HepG2 (cell line): Measurements from ENCODE around the gene ATP4B. TPM values are rescaled to one million over a fixed set of nuclear protein-coding genes. Genes with fewer than 3 reads are reported as not detected.

Source experiments
- ATAC-seq: fragments of 200-7000 bp; cut with Tn5 transposase; 3 replicates; pipeline ENCODE4 v1.9.1; 2020; ENCODE audit warnings: mild to moderate bottlenecking, moderate library complexity
- BruUV-seq: library from RNA; stranded (reverse); fragments of 400-500 nt; replicated peaks from 2 replicates; lab custom pipeline; 2021; lab: Mats Ljungman, UMichigan
- CTCF ChIA-PET: fragments of 300-600 bp; formaldehyde crosslinking; extraction: SDS; loops from one replicate; lab custom pipeline; 2021; ENCODE audit warnings: low total read pairs, inconsistent platforms, low intra/inter-chr PET ratio; lab: Yijun Ruan, JAX
- POLR2A ChIA-PET: fragments of 350-600 bp; sonication (Branson Sonifier 250); formaldehyde crosslinking; loops from one replicate; lab custom pipeline; 2020; ENCODE audit warnings: antibody characterized with exemption, inconsistent platforms; lab: Yijun Ruan, JAX
- DNase-seq: peaks from one replicate; pipeline ENCODE4 v3.0.0-alpha.2; 2015; ENCODE audit warnings: low spot score
- FAIRE-seq: peaks from 3 replicates; lab custom pipeline; 2011; peaks lifted over from hg19 to GRCh38; lab: Jason Lieb, UNC
- H2AFZ ChIP-seq: one replicate; pipeline ENCODE4 v1.6.1; 2011; ENCODE audit warnings: low read length, inconsistent platforms
- H3K27ac ChIP-seq: fragments of 300-600 bp; 3 replicates; pipeline ENCODE4 v1.8.0; 2011; ENCODE audit warnings: mixed run types, mild to moderate bottlenecking, mixed read lengths, low read length, inconsistent platforms; ENCODE audit not compliant: insufficient read depth; ENCODE audit errors: extremely low read length
- H3K27me3 ChIP-seq, 2 experiments: fragments of 200-600 bp in 1 of 2; 2 replicates in 1 of 2; 3 replicates in 1 of 2; pipeline versions ENCODE4 v1.6.0 to v1.8.0; 2011; ENCODE audit warnings: low read length in 2 of 2, mild to moderate bottlenecking in 2 of 2, moderate library complexity in 2 of 2, inconsistent platforms in 1 of 2; ENCODE audit not compliant: insufficient read depth in 2 of 2, control insufficient read depth in 1 of 2
- H3K36me3 ChIP-seq, 2 experiments: fragments of 200-600 bp in 1 of 2; replicated peaks in 1 of 2; 2 replicates in 1 of 2; 3 replicates in 1 of 2; pipeline versions ENCODE4 v1.5.1 to v1.8.0; 2011; ENCODE audit warnings: low read length in 2 of 2, inconsistent platforms in 1 of 2; ENCODE audit not compliant: insufficient read depth in 2 of 2, control insufficient read depth in 1 of 2
- H3K4me1 ChIP-seq: 2 replicates; pipeline ENCODE4 v1.5.1; 2012; ENCODE audit warnings: low read length, inconsistent platforms; ENCODE audit not compliant: insufficient read depth
- H3K4me2 ChIP-seq: 2 replicates; pipeline ENCODE4 v1.6.0; 2011; ENCODE audit warnings: low read depth, low read length, inconsistent platforms
- H3K4me3 ChIP-seq, 3 experiments: fragments of 200-600 bp in 1 of 3; sonication (generic), shearing (Covaris generic) in 1 of 3; replicated peaks in 1 of 3; 2 replicates each; pipeline ENCODE4 v1.5.1; 2011 to 2016; ENCODE audit warnings: low read length in 3 of 3, inconsistent platforms in 2 of 3, low read depth in 2 of 3, mild to moderate bottlenecking in 2 of 3, control low read depth in 1 of 3, mixed read lengths in 1 of 3; ENCODE audit not compliant: insufficient read depth in 1 of 3
- H3K79me2 ChIP-seq: one replicate; pipeline ENCODE4 v1.6.1; 2011; ENCODE audit warnings: low read length, inconsistent platforms; ENCODE audit not compliant: insufficient read depth
- H3K9ac ChIP-seq: 2 replicates; pipeline ENCODE4 v1.6.0; 2011; ENCODE audit warnings: mild to moderate bottlenecking, low read depth, low read length, inconsistent platforms; ENCODE audit not compliant: insufficient read depth
- H3K9me3 ChIP-seq: 2 replicates; pipeline ENCODE4 v1.5.1; 2012; ENCODE audit warnings: mild to moderate bottlenecking, low read length
- H4K20me1 ChIP-seq: 2 replicates; pipeline ENCODE4 v1.6.0; 2011; ENCODE audit warnings: inconsistent platforms, mild to moderate bottlenecking, low read length, moderate library complexity; ENCODE audit not compliant: insufficient read depth
- KLF16 ChIP-seq, 2 experiments: sonication (generic) in 1 of 2; formaldehyde crosslinking in 1 of 2; IDR thresholded peaks; 2 replicates each; pipeline versions ENCODE4 v1.6.1 to v1.8.0; 2016 to 2023; ENCODE audit warnings: missing genetic modification reagents in 2 of 2, missing compliant biosample characterization in 1 of 2
- NFE2 ChIP-seq: sonication (generic); formaldehyde crosslinking; IDR thresholded peaks from 2 replicates; pipeline ENCODE4 v1.4.0; 2020; ENCODE audit warnings: missing genetic modification reagents
- PREB ChIP-seq: sonication (generic); formaldehyde crosslinking; IDR thresholded peaks from 2 replicates; pipeline ENCODE4 v1.4.0; 2020; ENCODE audit warnings: missing genetic modification reagents
- TMF1 ChIP-seq: sonication (generic); formaldehyde crosslinking; IDR thresholded peaks from 2 replicates; pipeline ENCODE4 v1.8.1; 2022; ENCODE audit warnings: low read depth, missing genetic modification reagents
- WIZ ChIP-seq: sonication (generic); formaldehyde crosslinking; IDR thresholded peaks from 2 replicates; pipeline ENCODE4 v1.5.1; 2020; ENCODE audit warnings: mild to moderate bottlenecking, missing genetic modification reagents
- ZC3H4 ChIP-seq: sonication (generic); formaldehyde crosslinking; IDR thresholded peaks from 2 replicates; pipeline ENCODE4 v1.4.0; 2020; ENCODE audit warnings: missing genetic modification reagents, borderline replicate concordance
- ZNF329 ChIP-seq: sonication (generic); formaldehyde crosslinking; IDR thresholded peaks from 2 replicates; pipeline ENCODE4 v1.9.0; 2021; ENCODE audit warnings: low read depth, mild to moderate bottlenecking, missing genetic modification reagents
- ZNF615 ChIP-seq: sonication (generic); formaldehyde crosslinking; IDR thresholded peaks from 2 replicates; pipeline ENCODE4 v1.5.0; 2020; ENCODE audit warnings: mild to moderate bottlenecking, missing genetic modification reagents, borderline replicate concordance
- whole genome bisulfite sequencing: methylation state at CpG from one replicate; pipeline ENCODE4 v1.1.6; 2017; ENCODE audit warnings: low lambda C conversion rate; 5-methylcytosine and 5-hydroxymethylcytosine counted together
- in situ Hi-C: cut with HindIII; loops from 2 replicates; pipeline ENCODE4 v1.10.0; 2017; ENCODE audit warnings: low pct_unique_long_range_greater_than_20kb; ENCODE audit not compliant: extremely low pct_ligation_motif_present
- intact Hi-C: fragments of 100-400 bp; cut with micrococcal nuclease; formaldehyde crosslinking; loops from one replicate; pipeline ENCODE4 v1.10.0; 2022; ENCODE audit not compliant: unreplicated experiment
- polyA plus RNA-seq, 8 experiments: library from polyadenylated mRNA; depleted of rRNA in 3 of 8; stranded (reverse) in 7 of 8; unstranded in 1 of 8; fragments of >200 nt; fragmentation: Illumina TruSeq in 4 of 8; extraction: Trizol in 4 of 8; gene quantifications; 2 replicates each; pipeline versions ENCODE4 v1.2.1 to v1.2.3, GENCODE V29; 2011 to 2016; ENCODE audit warnings: low read depth in 4 of 8, missing spikeins in 1 of 8, mixed read lengths in 1 of 8; ENCODE audit not compliant: insufficient read depth in 1 of 8
- total RNA-seq, 5 experiments: library from RNA; depleted of rRNA; stranded (reverse); fragments of >200 nt; fragmentation: Illumina TruSeq; extraction: Trizol; gene quantifications; 2 replicates each; pipeline ENCODE4 v1.2.3, GENCODE V29; 2016; ENCODE audit warnings: low read depth in 1 of 5
- TF ChIP-seq, protein P1 (sequence below): sonication (generic); formaldehyde crosslinking; IDR thresholded peaks from 2 replicates; pipeline ENCODE4 v1.5.0; 2020; ENCODE audit warnings: mild to moderate bottlenecking, missing genetic modification reagents
- TF ChIP-seq, protein P2 (sequence below): sonication (generic); formaldehyde crosslinking; conservative IDR thresholded peaks from 2 replicates; pipeline ENCODE4 v1.8.0; 2022; ENCODE audit warnings: mild to moderate bottlenecking, moderate library complexity, missing genetic modification reagents

ATP4B gene
- total and polyA plus RNA-seq, 2 of the 13 experiments (the other 11 are each of a cell fraction or from before 2014, with no cell fraction given), result not detected

DNA sequence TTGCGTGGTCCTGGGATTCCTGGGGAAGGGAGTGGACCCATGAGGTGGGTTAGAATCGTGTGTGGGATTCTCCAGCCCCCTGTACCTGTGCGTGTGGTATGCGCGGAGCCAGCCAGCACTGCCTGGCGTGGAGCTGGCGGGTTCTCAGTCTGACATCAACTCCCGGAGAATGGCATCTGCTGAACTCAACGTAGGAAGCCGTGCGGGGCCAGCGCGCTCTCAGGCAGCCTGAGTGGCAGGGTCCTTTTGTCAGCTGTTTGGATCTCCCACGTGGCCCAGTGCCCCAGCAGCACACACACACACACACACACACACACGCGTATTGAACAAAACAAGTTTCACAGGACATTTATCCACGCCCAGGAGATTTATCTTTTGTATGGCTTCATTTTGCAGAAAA, 28.1 kb downstream of the ATP4B start:
- no peak overlapping the region for H3K9ac ChIP-seq
- H3K9me3 ChIP-seq, result no peaks in the 10 kb centered on the region
- no peak overlapping the region for H3K27ac ChIP-seq
- no peaks in the 10 kb centered on the region for H3K4me1 ChIP-seq
- ChIA-PET CTCF (no interaction called here), POLR2A (no interaction called here)
- 97% methylated on average over 15 of the region's 17 CpGs for WGBS
- H4K20me1 ChIP-seq, result 0 out of 2 replicates have a peak, but pooled peaks cover 3% of the 10 kb centered on the region
- H3K36me3 ChIP-seq, result peaks cover 23 to 66% of the 10 kb centered on the region in 2 experiments; a peak in 4 of 5 replicates
- in situ Hi-C loops (no loop called here), intact Hi-C loops (no loop called here)
- peaks cover 7% of the 10 kb centered on the region for H3K79me2 ChIP-seq
- no peaks in the 10 kb centered on the region for H3K27me3 ChIP-seq
- DNase-seq, result no peak
- BruUV-seq, result no TSS peak
- TF ChIP-seq ZC3H4 (CRISPR knock-in tag), result no peak
- no peak for TF ChIP-seq NFE2 (CRISPR knock-in tag)
- TF ChIP-seq WIZ (CRISPR knock-in tag), result no peak
- TF ChIP-seq TMF1, result no peak
- TF ChIP-seq KLF16 (CRISPR knock-in tag; IDR thresholded peaks at IDR 0.05), result no peak
- TF ChIP-seq, protein P1, sequence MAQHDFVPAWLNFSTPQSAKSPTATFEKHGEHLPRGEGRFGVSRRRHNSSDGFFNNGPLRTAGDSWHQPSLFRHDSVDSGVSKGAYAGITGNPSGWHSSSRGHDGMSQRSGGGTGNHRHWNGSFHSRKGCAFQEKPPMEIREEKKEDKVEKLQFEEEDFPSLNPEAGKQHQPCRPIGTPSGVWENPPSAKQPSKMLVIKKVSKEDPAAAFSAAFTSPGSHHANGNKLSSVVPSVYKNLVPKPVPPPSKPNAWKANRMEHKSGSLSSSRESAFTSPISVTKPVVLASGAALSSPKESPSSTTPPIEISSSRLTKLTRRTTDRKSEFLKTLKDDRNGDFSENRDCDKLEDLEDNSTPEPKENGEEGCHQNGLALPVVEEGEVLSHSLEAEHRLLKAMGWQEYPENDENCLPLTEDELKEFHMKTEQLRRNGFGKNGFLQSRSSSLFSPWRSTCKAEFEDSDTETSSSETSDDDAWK (CRISPR knock-in tag), result no peak
- TF ChIP-seq, protein P2, sequence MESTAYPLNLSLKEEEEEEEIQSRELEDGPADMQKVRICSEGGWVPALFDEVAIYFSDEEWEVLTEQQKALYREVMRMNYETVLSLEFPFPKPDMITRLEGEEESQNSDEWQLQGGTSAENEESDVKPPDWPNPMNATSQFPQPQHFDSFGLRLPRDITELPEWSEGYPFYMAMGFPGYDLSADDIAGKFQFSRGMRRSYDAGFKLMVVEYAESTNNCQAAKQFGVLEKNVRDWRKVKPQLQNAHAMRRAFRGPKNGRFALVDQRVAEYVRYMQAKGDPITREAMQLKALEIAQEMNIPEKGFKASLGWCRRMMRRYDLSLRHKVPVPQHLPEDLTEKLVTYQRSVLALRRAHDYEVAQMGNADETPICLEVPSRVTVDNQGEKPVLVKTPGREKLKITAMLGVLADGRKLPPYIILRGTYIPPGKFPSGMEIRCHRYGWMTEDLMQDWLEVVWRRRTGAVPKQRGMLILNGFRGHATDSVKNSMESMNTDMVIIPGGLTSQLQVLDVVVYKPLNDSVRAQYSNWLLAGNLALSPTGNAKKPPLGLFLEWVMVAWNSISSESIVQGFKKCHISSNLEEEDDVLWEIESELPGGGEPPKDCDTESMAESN (CRISPR knock-in tag), result no peak
- no peak for TF ChIP-seq PREB (CRISPR knock-in tag)
- TF ChIP-seq ZNF615 (CRISPR knock-in tag), result no peak
- no peak for TF ChIP-seq ZNF329 (CRISPR knock-in tag)
- H2AFZ ChIP-seq, result no peak overlapping the region
- no peak for FAIRE-seq
- no peak for ATAC-seq
- no peak overlapping the region for H3K4me2 ChIP-seq
- no peak overlapping the region for H3K4me3 ChIP-seq
